Measurements from ENCODE around the gene TPCN2. TPM values are rescaled to one million over a fixed set of nuclear protein-coding genes. Genes with fewer than 3 reads are reported as not detected.
A peak's percentile ranks its signal among the peaks of the same experiment; 100 is the strongest.
"Not testable (repeated sequence)": the region's sequence is repeated elsewhere in the genome, so short reads cannot be mapped to it uniquely, and the experiment has no call there.

TPCN2 gene
- total RNA-seq, 1 donor from 2014 or later: 6.3 TPM

- no peak for TF ChIP-seq CTCF (conservative IDR thresholded peaks at IDR 0.05; ENCODE audit: low read depth, low read length)
- no peak overlapping the region for H3K4me3 ChIP-seq (ENCODE audit: low read depth, low read length)
- no peak for DNase-seq (ENCODE audit: low read depth)
Measured at GRCh38 chr11:69131121-69131566, 82.4 kb downstream of the TPCN2 start.

- TF ChIP-seq CTCF (conservative IDR thresholded peaks at IDR 0.05; ENCODE audit: low read depth, low read length): peak; percentile 95
- H3K4me3 ChIP-seq (ENCODE audit: low read depth, low read length): no peak overlapping the region
- peak; percentile 31 for DNase-seq (ENCODE audit: low read depth)
Measured at GRCh38 chr11:69131644-69132300, 83.0 kb downstream of the TPCN2 start.

- H3K4me3 ChIP-seq (ENCODE audit: low read depth, low read length): no peak overlapping the region
- no peak for TF ChIP-seq CTCF (conservative IDR thresholded peaks at IDR 0.05; ENCODE audit: low read depth, low read length)
- no peak for DNase-seq (ENCODE audit: low read depth)
Measured at GRCh38 chr11:69132301-69132670, 83.6 kb downstream of the TPCN2 start.

- no peak for DNase-seq (ENCODE audit: low read depth)
- TF ChIP-seq CTCF (conservative IDR thresholded peaks at IDR 0.05; ENCODE audit: low read depth, low read length): no peak
Measured at GRCh38 chr11:69133251-69133650, 84.5 kb downstream of the TPCN2 start.

GRCh38 chr11:69134182-69134581, 85.5 kb downstream of the TPCN2 start:
- not testable (repeated sequence) for H3K4me3 ChIP-seq (ENCODE audit: low read depth, low read length)

More at GRCh38 chr11:69133251-69133650, 84.5 kb downstream of the TPCN2 start:
- H3K4me3 ChIP-seq (ENCODE audit: low read depth, low read length): no peak overlapping the region

GRCh38 chr11:69134957-69135356, 86.2 kb downstream of the TPCN2 start:
- TF ChIP-seq CTCF (conservative IDR thresholded peaks at IDR 0.05; ENCODE audit: low read depth, low read length): no peak
- no peak overlapping the region for H3K4me3 ChIP-seq (ENCODE audit: low read depth, low read length)
- DNase-seq (ENCODE audit: low read depth): no peak

More at GRCh38 chr11:69134182-69134581, 85.5 kb downstream of the TPCN2 start:
- not testable (repeated sequence) for DNase-seq (ENCODE audit: low read depth)

GRCh38 chr11:69135420-69136363, 87.0 kb downstream of the TPCN2 start:
- TF ChIP-seq CTCF (conservative IDR thresholded peaks at IDR 0.05; ENCODE audit: low read depth, low read length): no peak
- no peak for DNase-seq (ENCODE audit: low read depth)

More at GRCh38 chr11:69135420-69136363, 87.0 kb downstream of the TPCN2 start:
- H3K4me3 ChIP-seq (ENCODE audit: low read depth, low read length): no peak overlapping the region

All from epithelial cell of proximal tubule (primary cell).